PC-9 (cell line): ENCODE data around the gene COL4A2. TPM values are rescaled to one million over a fixed set of nuclear protein-coding genes. Genes with fewer than 3 reads are reported as not detected.
A peak's percentile ranks its signal among the peaks of the same experiment; 100 is the strongest.

Source experiments
- BruUV-seq: library from RNA; stranded (reverse); fragments of 400-500 nt; replicated peaks from 2 replicates; lab custom pipeline; 2021; lab: Mats Ljungman, UMichigan
- CTCF ChIA-PET: fragments of 300-600 bp; sonication (Branson Sonifier 250); formaldehyde crosslinking; loops from one replicate; lab custom pipeline; 2022; ENCODE audit warnings: antibody characterized with exemption; lab: Charles Lee
- POLR2A ChIA-PET: fragments of 300-600 bp; sonication (Branson Sonifier 250); formaldehyde crosslinking; loops from one replicate; lab custom pipeline; 2022; ENCODE audit warnings: antibody characterized with exemption; ENCODE audit not compliant: unreplicated experiment; lab: Charles Lee
- DNase-seq, 2 experiments: peaks; one replicate each; pipeline versions ENCODE4 v3.0.0 to v3.0.0-alpha.2; 2015 to 2022; ENCODE audit warnings: mixed read lengths in 1 of 2
- H2AFZ ChIP-seq: fragments of 200-600 bp; sonication (generic); 2 replicates; pipeline ENCODE4 v1.8.1; 2017; ENCODE audit warnings: antibody characterized with exemption
- H3F3A ChIP-seq: fragments of 200-600 bp; sonication (generic); 2 replicates; pipeline ENCODE4 v1.8.1; 2017; ENCODE audit warnings: antibody characterized with exemption, mild to moderate bottlenecking, low read depth; ENCODE audit not compliant: insufficient read depth
- H3K27ac ChIP-seq: fragments of 200-600 bp; sonication (generic); 2 replicates; pipeline ENCODE4 v1.6.1; 2016; ENCODE audit warnings: mixed run types
- H3K27me3 ChIP-seq: fragments of 200-600 bp; sonication (generic); 2 replicates; pipeline ENCODE4 v1.6.1; 2016; ENCODE audit warnings: low read depth, mixed run types; ENCODE audit not compliant: insufficient read depth
- H3K36me3 ChIP-seq: fragments of 200-600 bp; sonication (generic); 2 replicates; pipeline ENCODE4 v1.6.1; 2016; ENCODE audit warnings: low read depth, mixed run types
- H3K4me1 ChIP-seq: fragments of 200-600 bp; sonication (generic); replicated peaks from 2 replicates; pipeline ENCODE4 v1.6.1; 2016; ENCODE audit warnings: mixed run types; ENCODE audit not compliant: insufficient read depth
- H3K4me2 ChIP-seq: fragments of 200-600 bp; sonication (generic); 2 replicates; pipeline ENCODE4 v1.6.1; 2017; ENCODE audit warnings: mixed run types
- H3K4me3 ChIP-seq: fragments of 200-600 bp; sonication (generic); 2 replicates; pipeline ENCODE4 v1.6.1; 2016; ENCODE audit warnings: mixed run types
- H3K79me2 ChIP-seq: fragments of 200-600 bp; sonication (generic); 2 replicates; pipeline ENCODE4 v1.6.1; 2017; ENCODE audit warnings: low read depth, mixed run types
- H3K9me2 ChIP-seq: fragments of 200-600 bp; sonication (generic); 2 replicates; pipeline ENCODE4 v1.8.1; 2017; ENCODE audit warnings: mild to moderate bottlenecking; ENCODE audit not compliant: insufficient read depth
- H3K9me3 ChIP-seq: fragments of 200-600 bp; sonication (generic); 2 replicates; pipeline ENCODE4 v1.8.1; 2016; ENCODE audit warnings: low read depth; ENCODE audit not compliant: insufficient read depth
- H4K20me1 ChIP-seq: fragments of 200-600 bp; sonication (generic); 2 replicates; pipeline ENCODE4 v1.8.1; 2017; ENCODE audit not compliant: insufficient read depth
- EZH2 ChIP-seq: fragments of 200-600 bp; sonication (generic); IDR thresholded peaks from 2 replicates; pipeline ENCODE4 v1.8.0; 2017; ENCODE audit warnings: antibody characterized with exemption, low read depth
- intact Hi-C: fragments of 100-400 bp; cut with micrococcal nuclease; formaldehyde crosslinking; loops from one replicate; pipeline ENCODE4 v1.10.0; 2022; ENCODE audit not compliant: unreplicated experiment
- microRNA-seq: library from miRNA; unstranded; fragments of <30 nt; microRNA quantifications from one replicate; pipeline ENCODE4 v1.2.0, GENCODE V29; 2021; ENCODE audit warnings: borderline number of aligned reads, borderline replicate concordance
- total RNA-seq: library from RNA; stranded (reverse); gene quantifications from 2 replicates; pipeline ENCODE4 v1.2.3, GENCODE V29; 2021
- TF ChIP-seq, protein P1 (sequence below): fragments of 200-600 bp; sonication (generic); conservative IDR thresholded peaks from 2 replicates; pipeline ENCODE4 v1.6.1; 2017; ENCODE audit warnings: mixed run types, antibody characterized with exemption, mild to moderate bottlenecking, moderate library complexity

COL4A2 gene
- total RNA-seq, 1 experiment from 2014 or later = 1.2 TPM

DNA sequence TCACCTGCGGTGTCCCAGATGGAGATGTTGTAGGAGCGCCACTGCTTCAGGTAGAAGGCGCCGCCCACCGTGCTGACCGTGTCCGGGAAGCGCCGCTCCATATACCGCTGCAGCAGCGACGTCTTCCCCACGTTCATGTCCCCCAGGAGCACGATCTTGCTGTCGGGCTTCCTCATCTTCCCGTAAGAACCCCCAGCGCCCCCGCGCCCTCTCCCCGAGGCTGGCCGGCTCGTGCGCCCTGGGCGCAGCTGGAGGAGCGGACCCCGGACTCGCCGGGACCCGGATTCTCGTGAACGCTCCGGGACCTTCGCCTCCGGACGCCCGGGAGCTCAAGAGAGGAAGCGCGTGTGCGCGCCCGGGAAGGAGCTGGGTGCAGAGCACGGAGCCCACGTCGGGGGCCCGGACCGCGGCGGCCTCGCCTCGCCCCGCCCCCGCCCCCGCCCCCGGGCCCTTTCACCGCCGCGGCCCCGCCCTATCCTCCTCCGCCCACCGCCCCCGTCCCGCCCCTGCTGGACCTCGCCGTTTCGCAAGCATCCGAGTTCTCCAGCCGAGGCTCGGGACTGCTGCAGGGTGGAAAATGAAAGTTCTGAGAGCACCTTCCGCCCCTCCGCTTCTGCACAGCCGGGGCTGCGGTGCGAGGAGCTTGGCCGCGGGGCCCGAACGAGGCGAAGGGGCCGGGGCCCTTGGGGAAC, 254.4 kb downstream of the COL4A2 start, which contains the start of gene RAB20:
TSS of gene RAB20 (minus strand) at position 379 of the 692 bp plus-strand sequence. CDS start at position 176, 203 bp downstream.
- peak; percentile 73 to 78 for DNase-seq
- peak within 1 kb of the TSS; percentile 95 for H3K4me2 ChIP-seq
- no peaks in the 10 kb centered on the region for H3K27me3 ChIP-seq
- no peak for TF ChIP-seq EZH2
- TF ChIP-seq, protein P1, sequence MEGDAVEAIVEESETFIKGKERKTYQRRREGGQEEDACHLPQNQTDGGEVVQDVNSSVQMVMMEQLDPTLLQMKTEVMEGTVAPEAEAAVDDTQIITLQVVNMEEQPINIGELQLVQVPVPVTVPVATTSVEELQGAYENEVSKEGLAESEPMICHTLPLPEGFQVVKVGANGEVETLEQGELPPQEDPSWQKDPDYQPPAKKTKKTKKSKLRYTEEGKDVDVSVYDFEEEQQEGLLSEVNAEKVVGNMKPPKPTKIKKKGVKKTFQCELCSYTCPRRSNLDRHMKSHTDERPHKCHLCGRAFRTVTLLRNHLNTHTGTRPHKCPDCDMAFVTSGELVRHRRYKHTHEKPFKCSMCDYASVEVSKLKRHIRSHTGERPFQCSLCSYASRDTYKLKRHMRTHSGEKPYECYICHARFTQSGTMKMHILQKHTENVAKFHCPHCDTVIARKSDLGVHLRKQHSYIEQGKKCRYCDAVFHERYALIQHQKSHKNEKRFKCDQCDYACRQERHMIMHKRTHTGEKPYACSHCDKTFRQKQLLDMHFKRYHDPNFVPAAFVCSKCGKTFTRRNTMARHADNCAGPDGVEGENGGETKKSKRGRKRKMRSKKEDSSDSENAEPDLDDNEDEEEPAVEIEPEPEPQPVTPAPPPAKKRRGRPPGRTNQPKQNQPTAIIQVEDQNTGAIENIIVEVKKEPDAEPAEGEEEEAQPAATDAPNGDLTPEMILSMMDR = no peak
- no peaks in the 10 kb centered on the region for H3K9me2 ChIP-seq
- peaks cover 45% of the 10 kb centered on the region for H3F3A ChIP-seq
- H4K20me1 ChIP-seq = no peaks in the 10 kb centered on the region
- H3K36me3 ChIP-seq = 0 out of 2 replicates have a peak, but pooled peaks cover 8% of the 10 kb centered on the region
- peaks cover 70% of the 10 kb centered on the region for H3K79me2 ChIP-seq
- BruUV-seq = no TSS peak
- H3K4me1 ChIP-seq = peaks cover 58% of the 10 kb centered on the region
- H3K9me3 ChIP-seq = no peaks in the 10 kb centered on the region
- intact Hi-C loops = loop anchor here (1.0 kb wide), 1 partner anchor 105 kb away; no protein-coding TSS in a partner anchor
- POLR2A ChIA-PET = interaction anchor here (0.5 to 1.0 kb wide), 8 partner anchors 8 to 340 kb away, joined by 4 to 28 read pairs (median 6); no protein-coding TSS in a partner anchor
- peak within 1 kb of the TSS; percentile 91 for H3K4me3 ChIP-seq
- peak within 1 kb of the TSS; percentile 72 for H3K27ac ChIP-seq
- peak within 1 kb of the TSS; percentile 98 for H2AFZ ChIP-seq
- CTCF ChIA-PET = interaction anchor here (0.7 to 1.0 kb wide), 2 partner anchors 35 to 37 kb away, joined by 4 read pairs; no protein-coding TSS in a partner anchor

DNA sequence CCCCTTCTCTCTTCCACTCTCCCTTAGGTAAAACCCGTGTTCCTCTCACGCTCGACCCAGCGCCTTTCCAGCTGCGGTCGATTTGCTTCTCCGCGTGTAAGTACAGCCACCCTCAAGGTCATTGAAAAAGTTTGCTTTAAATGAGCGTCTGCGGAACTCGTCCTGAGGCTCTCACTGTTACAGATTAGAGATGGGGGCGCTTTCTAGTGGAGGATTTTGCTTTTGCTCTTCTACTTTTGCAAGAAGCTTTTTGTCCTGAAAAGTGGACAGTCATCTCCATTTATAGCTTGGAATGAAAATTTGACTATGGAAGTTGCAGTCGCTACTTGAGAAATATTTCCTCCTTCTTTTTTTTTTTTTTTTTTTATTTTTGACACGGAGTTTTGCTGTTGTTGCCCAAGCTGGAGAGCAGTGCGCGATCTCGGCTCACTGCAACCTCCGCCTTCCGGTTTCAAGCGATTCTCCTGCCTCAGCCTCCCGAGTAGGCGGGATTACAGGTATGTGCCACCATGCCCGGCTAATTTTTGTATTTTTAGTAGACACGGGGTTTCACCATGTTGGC, 255.0 kb downstream of the COL4A2 start:
- H3K36me3 ChIP-seq = 0 out of 2 replicates have a peak, but pooled peaks cover 1% of the 10 kb centered on the region
- no peak for TF ChIP-seq EZH2
- TF ChIP-seq, protein P1 = no peak
- peaks cover 64% of the 10 kb centered on the region for H3K79me2 ChIP-seq
- H3K4me2 ChIP-seq = peak overlapping the region; percentile 88
- H3F3A ChIP-seq = peaks cover 39% of the 10 kb centered on the region; the same call in 1 of the 2 replicates
- peaks cover 51% of the 10 kb centered on the region for H3K4me1 ChIP-seq
- DNase-seq = no peak
- H3K9me2 ChIP-seq = no peaks in the 10 kb centered on the region
- peak overlapping the region; percentile 91 for H3K4me3 ChIP-seq
- ChIA-PET CTCF (interaction anchor here (0.7 to 1.0 kb wide), 3 partner anchors 36 to 646 kb away, joined by 3 to 4 read pairs (median 4); no protein-coding TSS in a partner anchor), POLR2A (interaction anchor here (0.5 to 1.0 kb wide), 7 partner anchors 35 to 340 kb away, joined by 4 to 28 read pairs (median 4); no protein-coding TSS in a partner anchor)
- BruUV-seq = TSS peak; percentile 40
- H4K20me1 ChIP-seq = no peaks in the 10 kb centered on the region
- peak overlapping the region; percentile 56 for H3K27ac ChIP-seq
- H2AFZ ChIP-seq = peak overlapping the region; percentile 98
- H3K9me3 ChIP-seq = no peaks in the 10 kb centered on the region
- H3K27me3 ChIP-seq = no peaks in the 10 kb centered on the region
- intact Hi-C loops = no loop called here

Small RNA genes within 50 kb of the gene (microRNA-seq; reads per million reads assigned to microRNA genes)
- not detected for gene MIR8073

Other genes with a start within 250 kb of the COL4A2 start
- gene COL4A1, start 127 bp upstream of the COL4A2 start, total RNA-seq = 12.3 and 24.5 TPM in 2 replicates